Mucosa of descending colon (tissue), 3 donors: ENCODE measurements around the gene NUDT8. TPM values are rescaled to one million over a fixed set of nuclear protein-coding genes. Genes with fewer than 3 reads are reported as not detected.

ENCODE experiments used
- ATAC-seq: fragments of 200-7000 bp; cut with Tn5 transposase; one replicate; pipeline ENCODE4 v1.9.1; 2020; ENCODE audit warnings: mild to moderate bottlenecking, moderate library complexity
- DNase-seq, 3 donors: peaks; one replicate each; pipeline ENCODE4 v3.0.0-alpha.2; 2020
- H3K36me3 ChIP-seq: fragments of 200-600 bp; one replicate; pipeline ENCODE4 v1.8.0; 2021; ENCODE audit warnings: low read depth, mild to moderate bottlenecking
- H3K4me1 ChIP-seq: fragments of 200-600 bp; one replicate; pipeline ENCODE4 v1.8.0; 2021; ENCODE audit warnings: low read depth, mild to moderate bottlenecking
- H3K4me3 ChIP-seq: fragments of 200-600 bp; one replicate; pipeline ENCODE4 v1.8.0; 2021; ENCODE audit warnings: mild to moderate bottlenecking
- H3K9me3 ChIP-seq: fragments of 200-600 bp; one replicate; pipeline ENCODE4 v1.8.0; 2021; ENCODE audit warnings: mild to moderate bottlenecking
- CTCF ChIP-seq: fragments of 200-600 bp; IDR thresholded peaks from one replicate; pipeline ENCODE4 v1.8.0; 2022; ENCODE audit warnings: antibody characterized with exemption, mild to moderate bottlenecking
- intact Hi-C, 2 donors: fragments of 100-400 bp; cut with DNase I in 1 of 2; cut with micrococcal nuclease in 1 of 2; formaldehyde crosslinking; loops; one replicate each; pipeline versions ENCODE4 v1.11.0 to v1.11.1; 2022; cut with DNase I, micrococcal nuclease
- total RNA-seq, 3 donors: library from RNA; stranded (reverse); fragmentation: NEBNext Ultra II Directional in 2 of 3; extraction: Animal tissue kit (Norgen Biotek cat#: 25700) in 2 of 3; gene quantifications; one replicate each; pipeline versions ENCODE4 v1.2.1 to v1.2.4, GENCODE V29; 2021 to 2023
- donor health status: DM: no; HTN: no; CAD: no; lungs with moderate emphysema.
- donor health status: DM: no; HTN: no; CAD: no.
- donor health status: DM: no; HTN: yes; CAD: no.

Gene NUDT8
- total RNA-seq, 3 donors from 2014 or later: 17.3 to 34.6 (median 23.1) TPM

- no peak for TF ChIP-seq CTCF
- peaks cover 6% of the 10 kb centered on the region for H3K4me1 ChIP-seq
- DNase-seq (no peak), ATAC-seq (no peak)
- no peak overlapping the region for H3K4me3 ChIP-seq
- H3K9me3 ChIP-seq: no peaks in the 10 kb centered on the region
- intact Hi-C loops: no loop called here
- no peaks in the 10 kb centered on the region for H3K36me3 ChIP-seq
Measured at GRCh38 chr11:67581469-67581868, 48.3 kb downstream of the NUDT8 start.

- no peak for DNase-seq
- intact Hi-C loops: no loop called here
Measured at GRCh38 chr11:67577951-67578350, 51.8 kb downstream of the NUDT8 start.

More at GRCh38 chr11:67577951-67578350, 51.8 kb downstream of the NUDT8 start:
- TF ChIP-seq CTCF: no peak
- H3K9me3 ChIP-seq: no peaks in the 10 kb centered on the region
- H3K4me3 ChIP-seq: no peak overlapping the region
- ATAC-seq: no peak
- no peaks in the 10 kb centered on the region for H3K36me3 ChIP-seq
- peaks cover 4% of the 10 kb centered on the region for H3K4me1 ChIP-seq

Other genes with a start within 250 kb of the NUDT8 start
- gene RAD9A, start 238.0 kb downstream of the NUDT8 start, total RNA-seq: 10 to 100 TPM; 27.9 to 39.3 (median 29.1) TPM
- gene PPP1CA, start 228.1 kb downstream of the NUDT8 start, total RNA-seq: 100 to 1,000 TPM; 130 to 239 (median 209) TPM
- gene TBC1D10C, start 225.9 kb downstream of the NUDT8 start, total RNA-seq: 1 to 10 TPM; 5.0 to 8.4 (median 5.3) TPM
- gene CARNS1, start 214.3 kb downstream of the NUDT8 start, total RNA-seq: under 1 TPM; 0.26 to 0.89 (median 0.70) TPM
- gene RPS6KB2, start 201.4 kb downstream of the NUDT8 start, total RNA-seq: 10 to 100 TPM; 43.1 to 51.6 (median 45.4) TPM
- gene PTPRCAP, start 192.3 kb downstream of the NUDT8 start, total RNA-seq: 10 to 100 TPM in 2 of 3 donors, 1 to 10 TPM in 1; 7.2 to 13.6 (median 10.0) TPM
- gene CORO1B, start 186.5 kb downstream of the NUDT8 start, total RNA-seq: 100 to 1,000 TPM; 133 to 240 (median 184) TPM
- not detected for gene GPR152, start 177.2 kb downstream of the NUDT8 start, total RNA-seq
- gene CABP4, start 174.6 kb downstream of the NUDT8 start, total RNA-seq: 1 to 10 TPM in 2 of 3 donors, under 1 TPM in 1; 0.95 to 1.9 (median 1.2) TPM
- gene TMEM134, start 160.7 kb downstream of the NUDT8 start, total RNA-seq: 10 to 100 TPM; 44.7 to 82.2 (median 60.9) TPM
- 10 to 100 TPM; 33.7 to 84.9 (median 52.2) TPM for gene AIP, start 146.9 kb downstream of the NUDT8 start, total RNA-seq
- gene PITPNM1, start 124.6 kb downstream of the NUDT8 start, total RNA-seq: 100 to 1,000 TPM in 1 of 3 donors, 10 to 100 TPM in 2; 59.6 to 104 (median 83.7) TPM
- gene CDK2AP2, start 121.8 kb downstream of the NUDT8 start, total RNA-seq: 10 to 100 TPM; 63.5 to 81.3 (median 79.3) TPM
- not detected for gene CABP2, start 106.5 kb downstream of the NUDT8 start, total RNA-seq
- 100 to 1,000 TPM; 284 to 441 (median 325) TPM for gene GSTP1, start 46.1 kb downstream of the NUDT8 start, total RNA-seq
- gene NDUFV1, start 23.0 kb downstream of the NUDT8 start, total RNA-seq: 100 to 1,000 TPM; 248 to 349 (median 311) TPM
- 10 to 100 TPM in 1 of 3 donors, 1 to 10 TPM in 2; 3.7 to 19.1 (median 9.6) TPM for gene TBX10, start 9.8 kb upstream of the NUDT8 start, total RNA-seq
- gene ACY3, start 20.8 kb upstream of the NUDT8 start, total RNA-seq: 10 to 100 TPM in 2 of 3 donors, 1 to 10 TPM in 1; 3.3 to 14.6 (median 14.1) TPM
- gene ALDH3B2, start 44.7 kb upstream of the NUDT8 start, total RNA-seq: under 1 TPM in 2 of 3 donors, not detected in 1; 0.29 to 0.48 TPM